ENCODE data around the gene PCOLCE2.

- TF ChIP-seq, protein P1, sequence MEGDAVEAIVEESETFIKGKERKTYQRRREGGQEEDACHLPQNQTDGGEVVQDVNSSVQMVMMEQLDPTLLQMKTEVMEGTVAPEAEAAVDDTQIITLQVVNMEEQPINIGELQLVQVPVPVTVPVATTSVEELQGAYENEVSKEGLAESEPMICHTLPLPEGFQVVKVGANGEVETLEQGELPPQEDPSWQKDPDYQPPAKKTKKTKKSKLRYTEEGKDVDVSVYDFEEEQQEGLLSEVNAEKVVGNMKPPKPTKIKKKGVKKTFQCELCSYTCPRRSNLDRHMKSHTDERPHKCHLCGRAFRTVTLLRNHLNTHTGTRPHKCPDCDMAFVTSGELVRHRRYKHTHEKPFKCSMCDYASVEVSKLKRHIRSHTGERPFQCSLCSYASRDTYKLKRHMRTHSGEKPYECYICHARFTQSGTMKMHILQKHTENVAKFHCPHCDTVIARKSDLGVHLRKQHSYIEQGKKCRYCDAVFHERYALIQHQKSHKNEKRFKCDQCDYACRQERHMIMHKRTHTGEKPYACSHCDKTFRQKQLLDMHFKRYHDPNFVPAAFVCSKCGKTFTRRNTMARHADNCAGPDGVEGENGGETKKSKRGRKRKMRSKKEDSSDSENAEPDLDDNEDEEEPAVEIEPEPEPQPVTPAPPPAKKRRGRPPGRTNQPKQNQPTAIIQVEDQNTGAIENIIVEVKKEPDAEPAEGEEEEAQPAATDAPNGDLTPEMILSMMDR (IDR thresholded peaks at IDR 0.05; ENCODE audit: low read depth, low read length, poor library complexity, severe bottlenecking) = no peak
- TF ChIP-seq EZH2phosphoT487 (IDR thresholded peaks at IDR 0.05; ENCODE audit: borderline replicate concordance, low read length) = no peak
These were observed 24.5 kb upstream of the PCOLCE2 start for GRCh38 chr3:142913432-142913831.
